ENCODE measurements around the gene CCDC50. TPM values are rescaled to one million over a fixed set of nuclear protein-coding genes. Genes with fewer than 3 reads are reported as not detected.

Gene CCDC50, protein sequence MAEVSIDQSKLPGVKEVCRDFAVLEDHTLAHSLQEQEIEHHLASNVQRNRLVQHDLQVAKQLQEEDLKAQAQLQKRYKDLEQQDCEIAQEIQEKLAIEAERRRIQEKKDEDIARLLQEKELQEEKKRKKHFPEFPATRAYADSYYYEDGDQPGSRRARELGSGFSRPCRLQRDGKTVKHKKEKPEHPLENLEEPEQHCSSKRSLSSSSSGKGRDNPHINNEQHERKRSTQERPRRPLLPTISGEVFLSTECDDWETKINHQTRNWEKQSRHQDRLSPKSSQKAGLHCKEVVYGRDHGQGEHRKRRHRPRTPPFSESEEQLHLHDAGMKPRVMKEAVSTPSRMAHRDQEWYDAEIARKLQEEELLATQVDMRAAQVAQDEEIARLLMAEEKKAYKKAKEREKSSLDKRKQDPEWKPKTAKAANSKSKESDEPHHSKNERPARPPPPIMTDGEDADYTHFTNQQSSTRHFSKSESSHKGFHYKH
- 54.5 to 63.9 TPM (median 55.9 TPM) in 3 replicates for total RNA-seq
- long read RNA-seq, transcript CCDC50-202 (11 exons, 1,926 nt), result major isoform, 67 of 76 reads
- long read RNA-seq, partial matches to known transcripts, result 3 of 76 reads
- long read RNA-seq, other reads (novel, unspliced or antisense), result 6 of 76 reads

DNA sequence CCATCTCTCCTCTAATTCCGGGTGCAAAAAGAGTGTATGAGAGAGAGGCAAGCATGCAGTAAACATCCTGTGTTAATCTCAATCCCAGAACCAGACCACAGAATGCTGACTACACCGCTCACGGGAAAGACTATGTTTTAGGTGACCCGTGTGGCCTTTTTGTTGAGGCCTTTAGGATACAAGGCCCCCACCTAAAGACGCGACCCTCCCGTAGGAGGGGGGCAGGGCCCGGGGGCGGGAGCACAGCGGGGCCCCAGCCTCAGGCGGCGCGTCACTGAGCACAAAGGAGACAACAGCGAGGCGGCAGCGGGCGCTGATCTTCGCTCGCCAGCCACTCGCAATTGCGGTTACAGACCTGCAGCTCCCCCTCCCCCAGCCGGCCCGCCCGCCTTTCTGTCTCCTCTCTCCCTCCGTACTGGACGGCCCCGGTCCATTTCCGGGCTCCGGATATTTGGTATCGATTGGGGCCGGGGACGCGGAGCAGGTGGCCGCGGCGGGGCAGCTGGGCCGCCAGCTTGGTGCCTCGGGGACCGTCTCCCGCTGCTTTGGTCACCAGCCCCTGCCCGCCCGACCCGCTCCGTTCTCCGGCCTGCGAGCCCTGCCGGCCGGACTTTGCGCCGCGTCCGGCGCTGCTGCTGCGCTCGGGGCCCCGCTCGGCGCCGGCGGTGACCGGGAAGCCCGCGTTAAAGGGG lies at the start of gene CCDC50:
CCDC50 (plus strand) TSS at position 433 of the 692 bp plus-strand sequence. CDS start 281 bp downstream, outside the sequence.
- peak within 1 kb of the TSS; percentile 89 for H3K4me3 Mint-ChIP-seq (ENCODE audit: unreplicated experiment)
- peak; percentile 41 for TF ChIP-seq CTCF (IDR thresholded peaks at IDR 0.05)
- H3K27ac Mint-ChIP-seq (ENCODE audit: unreplicated experiment), result peak within 1 kb of the TSS; percentile 98
- no peaks in the 10 kb centered on the region for H3K9me3 Mint-ChIP-seq (ENCODE audit: low read depth)
- H3K36me3 Mint-ChIP-seq (ENCODE audit: low read depth), result no peaks in the 10 kb centered on the region
- peaks cover 43% of the 10 kb centered on the region for H3K4me1 Mint-ChIP-seq (ENCODE audit: low read depth)
- H3K27me3 Mint-ChIP-seq (ENCODE audit: low read depth), result no peaks in the 10 kb centered on the region
- peak; percentile 95 for DNase-seq (ENCODE audit: low spot score)

DNA sequence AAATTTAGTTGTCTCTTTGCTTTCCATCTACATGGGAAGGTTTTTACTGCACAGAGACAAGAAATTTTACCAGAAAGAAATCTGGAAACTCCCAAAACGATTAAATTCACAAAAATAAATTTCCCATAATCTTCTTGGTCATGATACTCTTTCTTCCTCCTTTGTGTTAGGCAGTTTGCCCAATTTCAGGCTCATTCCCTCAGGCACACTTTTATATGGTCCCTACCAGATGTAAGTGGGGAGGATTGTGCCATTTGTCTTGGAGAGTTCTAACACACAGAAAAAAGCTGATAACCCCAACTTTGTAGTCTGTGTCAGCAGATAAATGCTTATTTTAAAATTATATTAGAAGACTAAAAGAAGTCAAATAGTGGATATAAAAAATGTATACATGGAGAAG lies 49.1 kb upstream of the CCDC50 start:
- no peak for TF ChIP-seq CTCF (IDR thresholded peaks at IDR 0.05)
- no peak overlapping the region for H3K4me3 Mint-ChIP-seq (ENCODE audit: unreplicated experiment)
- H3K9me3 Mint-ChIP-seq (ENCODE audit: low read depth), result no peaks in the 10 kb centered on the region
- no peak overlapping the region for H3K27ac Mint-ChIP-seq (ENCODE audit: unreplicated experiment)
- no peaks in the 10 kb centered on the region for H3K36me3 Mint-ChIP-seq (ENCODE audit: low read depth)
- no peak for DNase-seq (ENCODE audit: low spot score)
- peaks cover 8% of the 10 kb centered on the region for H3K27me3 Mint-ChIP-seq (ENCODE audit: low read depth)
- H3K4me1 Mint-ChIP-seq (ENCODE audit: low read depth), result peaks cover 8% of the 10 kb centered on the region

DNA sequence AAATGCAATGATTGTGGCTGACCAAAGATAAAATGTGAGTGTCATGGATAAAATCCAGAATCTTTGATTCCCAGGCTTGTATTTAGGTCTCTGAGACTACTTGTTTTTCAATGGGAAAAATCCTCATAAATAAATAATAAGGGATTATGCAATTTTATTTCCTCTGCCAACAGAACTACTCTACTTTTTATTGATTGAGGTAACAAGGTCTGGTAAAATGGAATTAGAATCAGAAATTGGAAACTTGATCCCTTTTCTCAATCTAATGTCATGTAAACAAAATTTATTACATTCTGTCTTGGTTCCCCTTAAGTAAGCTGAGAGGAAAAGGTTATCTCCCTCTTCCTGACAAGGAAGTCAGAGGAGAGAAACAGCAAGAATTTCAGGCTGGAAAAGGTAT lies 48.3 kb upstream of the CCDC50 start:
- DNase-seq (ENCODE audit: low spot score), result no peak
- Mint-ChIP-seq H3K27ac (ENCODE audit: unreplicated experiment) (no peak overlapping the region), H3K27me3 (ENCODE audit: low read depth) (peaks cover 7% of the 10 kb centered on the region), H3K9me3 (ENCODE audit: low read depth) (no peaks in the 10 kb centered on the region), H3K36me3 (ENCODE audit: low read depth) (no peaks in the 10 kb centered on the region), H3K4me3 (ENCODE audit: unreplicated experiment) (no peak overlapping the region), H3K4me1 (ENCODE audit: low read depth) (peaks cover 8% of the 10 kb centered on the region)
- TF ChIP-seq CTCF (IDR thresholded peaks at IDR 0.05), result no peak

DNA sequence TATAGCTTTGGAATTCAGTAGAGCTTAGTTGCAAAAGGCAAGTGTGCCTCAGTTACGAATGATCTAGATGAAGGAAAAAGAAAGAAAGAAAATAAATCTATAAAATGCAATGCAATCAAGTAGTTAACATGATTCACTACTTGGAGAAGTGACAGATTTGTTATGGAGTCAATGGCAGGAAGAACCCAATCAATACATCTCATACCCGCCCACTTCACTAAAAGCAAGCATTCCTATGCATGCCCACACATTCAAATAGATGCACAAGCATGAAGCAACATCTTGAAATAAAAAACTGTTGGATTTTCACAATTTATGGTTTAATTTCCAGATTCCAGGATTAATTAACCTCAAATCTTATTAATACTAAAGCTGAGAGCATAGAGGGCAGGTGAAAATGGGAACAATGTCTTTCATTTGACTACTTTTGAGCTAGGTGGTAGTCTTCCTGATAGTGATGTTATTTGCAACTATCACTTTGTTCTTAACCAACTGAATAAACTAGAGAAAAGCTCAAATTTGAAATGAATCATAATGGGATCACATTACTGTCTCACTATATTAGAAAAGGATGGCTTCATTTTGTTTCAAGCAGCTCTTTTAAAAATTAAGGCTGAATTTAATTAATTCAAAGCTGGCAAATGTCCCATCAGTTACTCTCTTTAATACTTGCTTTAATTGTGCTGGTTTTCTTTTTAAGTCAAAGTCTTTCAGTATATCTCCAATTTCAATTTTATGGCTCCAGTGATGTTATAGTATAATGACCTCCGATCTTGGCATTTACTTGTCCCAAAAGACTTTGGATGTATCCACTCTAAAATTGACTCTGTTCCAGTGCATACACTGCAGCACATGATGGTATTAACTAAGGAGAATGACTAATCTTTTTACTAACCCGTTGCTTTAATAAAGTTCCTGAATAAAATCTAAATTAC lies 46.7 kb upstream of the CCDC50 start:
- no peak for TF ChIP-seq CTCF (IDR thresholded peaks at IDR 0.05)
- no peak for DNase-seq (ENCODE audit: low spot score)
- Mint-ChIP-seq H3K4me3 (ENCODE audit: unreplicated experiment) (no peak overlapping the region), H3K27me3 (ENCODE audit: low read depth) (peaks cover 7% of the 10 kb centered on the region), H3K9me3 (ENCODE audit: low read depth) (no peaks in the 10 kb centered on the region), H3K36me3 (ENCODE audit: low read depth) (no peaks in the 10 kb centered on the region), H3K27ac (ENCODE audit: unreplicated experiment) (no peak overlapping the region), H3K4me1 (ENCODE audit: low read depth) (peaks cover 8% of the 10 kb centered on the region)

All from chondrocyte (in vitro differentiated cells).